Muscle of arm (tissue), 12 donors: ENCODE results near the gene STOM. TPM values are rescaled to one million over a fixed set of nuclear protein-coding genes. Genes with fewer than 3 reads are reported as not detected.

ENCODE experiments used
- DNase-seq: peaks from one replicate; pipeline ENCODE4 v3.0.0-alpha.2; 2013
- polyA plus RNA-seq, 12 donors: library from polyadenylated mRNA; unstranded; fragments of 120-200 nt; gene quantifications; one replicate each; pipeline ENCODE4 v1.2.1, GENCODE V29; 2013; ENCODE audit not compliant: insufficient read length in 12 of 12

The STOM gene
- polyA plus RNA-seq, 12 donors, result 58.4 to 95.4 (median 74.8) TPM; not detected in 1

DNA sequence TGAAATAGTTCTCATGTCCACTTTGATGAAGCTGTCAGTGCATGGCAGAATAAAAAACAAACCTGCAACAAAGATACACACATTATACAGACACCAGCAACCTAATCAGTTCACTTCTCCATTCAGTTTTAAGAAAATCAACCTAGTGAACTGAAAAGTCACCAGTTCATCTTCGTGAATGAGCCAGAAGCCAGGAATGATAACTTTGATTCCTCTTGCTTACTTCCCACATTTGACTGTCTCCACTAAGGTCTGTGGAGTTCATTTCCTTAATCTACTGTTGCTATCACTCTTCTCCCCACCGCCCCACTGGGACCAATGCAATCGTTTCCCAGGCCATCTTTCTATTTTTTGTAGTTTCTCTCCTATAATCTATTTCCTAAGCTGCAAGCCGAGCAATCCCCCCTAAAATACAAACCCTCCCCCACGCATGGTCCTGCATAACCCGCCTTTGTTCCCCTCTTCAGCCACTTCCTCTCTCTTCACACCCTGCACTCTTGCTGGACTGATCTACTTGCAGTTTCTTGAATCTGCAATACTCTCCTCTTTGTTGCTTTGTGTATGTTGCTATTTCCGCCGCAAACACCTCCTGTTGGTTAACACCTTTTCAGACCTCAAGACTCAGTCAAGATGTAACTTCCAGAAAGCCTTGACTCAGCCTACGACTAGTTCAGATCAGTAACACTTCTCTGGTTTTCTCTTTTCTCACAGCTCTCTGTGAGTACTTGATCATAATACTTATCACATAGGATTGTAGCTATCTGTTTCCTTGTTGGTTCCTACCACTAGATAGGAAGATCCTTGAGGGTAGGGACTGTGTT is 16.6 kb downstream of the STOM start:
- no peak for DNase-seq

DNA sequence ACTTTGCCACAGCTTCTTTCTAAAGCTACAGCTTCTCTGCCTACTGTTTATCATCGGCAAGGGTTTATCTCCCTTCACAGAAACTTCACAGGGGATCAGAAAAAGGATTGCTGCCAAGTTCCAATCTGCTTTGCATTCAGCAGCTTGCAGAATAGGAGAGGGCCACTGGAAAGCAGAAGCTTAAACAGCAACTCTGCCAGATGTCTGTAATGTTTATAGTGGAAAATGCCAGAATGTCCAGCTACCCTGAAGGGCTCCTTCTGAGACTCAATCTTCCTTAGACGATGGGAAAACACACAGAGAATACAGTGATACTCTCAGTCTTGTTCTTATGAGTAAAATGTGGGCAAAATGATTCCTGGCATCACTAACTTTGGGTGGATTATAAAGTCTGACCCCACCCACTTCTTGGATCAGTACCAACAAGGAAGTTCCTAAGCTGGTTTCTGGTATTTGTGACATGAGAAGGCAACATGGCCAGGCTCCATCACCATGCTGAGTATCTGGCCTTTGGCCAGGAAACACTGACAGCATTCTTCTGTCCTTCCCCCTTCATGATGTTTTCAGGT is 19.0 kb downstream of the STOM start:
- peak; percentile 93 for DNase-seq

DNA sequence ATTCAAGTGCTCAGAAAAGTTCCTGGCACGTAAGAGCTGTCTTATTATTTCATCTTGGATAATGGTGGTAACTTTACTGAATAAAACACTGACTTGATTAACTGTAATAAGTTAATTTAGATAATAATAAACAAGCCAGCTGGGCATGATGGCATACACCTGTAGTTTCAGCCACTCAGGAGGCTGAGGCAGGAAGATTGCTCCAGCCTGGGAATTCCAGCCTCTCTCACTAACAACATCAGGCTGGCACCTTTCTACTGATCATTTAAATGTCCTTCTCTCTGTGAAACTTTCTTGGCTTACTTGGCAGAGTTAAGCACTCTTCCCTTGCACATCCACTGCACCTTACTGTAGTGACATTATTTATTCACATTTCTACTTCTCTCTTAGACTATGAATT is 20.0 kb downstream of the STOM start:
- DNase-seq, result no peak

DNA sequence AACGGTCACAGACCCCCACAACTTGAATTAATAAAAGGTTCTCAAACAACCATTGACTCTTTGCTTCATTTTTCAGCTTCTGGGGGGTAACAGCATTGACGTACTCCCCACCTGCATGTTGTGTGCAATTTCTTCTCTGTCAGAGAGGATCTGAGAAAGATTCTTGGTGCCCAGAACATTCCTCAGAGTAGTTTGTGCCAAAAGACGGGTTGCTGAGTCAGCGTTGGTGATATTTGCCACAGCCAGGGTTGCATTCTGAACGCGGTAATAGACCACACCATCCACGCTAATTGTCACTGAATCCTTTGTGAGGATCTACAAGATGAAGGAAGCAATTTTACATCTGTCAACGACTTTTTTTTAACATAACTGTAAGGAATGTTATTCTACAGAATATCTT is 21.0 kb downstream of the STOM start:
- DNase-seq, result no peak

DNA sequence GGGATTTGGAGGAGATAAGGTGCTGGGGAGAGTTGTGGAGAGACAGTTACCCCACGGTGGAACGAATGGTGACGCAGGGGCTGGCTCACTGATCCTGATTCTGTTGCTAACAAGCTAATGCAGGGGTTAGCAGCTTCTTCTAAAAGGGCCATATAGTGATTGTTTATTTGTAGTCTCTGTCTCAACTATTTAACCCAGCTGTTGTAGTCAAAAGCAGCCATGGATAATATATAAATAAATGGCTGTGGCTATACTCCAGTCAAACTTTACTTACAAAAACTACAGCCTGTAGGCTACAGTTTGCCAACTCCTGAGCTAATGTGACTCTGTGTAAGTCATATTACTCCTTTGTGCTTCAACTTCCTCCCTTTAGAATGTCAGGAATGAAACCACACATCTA is 21.8 kb downstream of the STOM start:
- no peak for DNase-seq

DNA sequence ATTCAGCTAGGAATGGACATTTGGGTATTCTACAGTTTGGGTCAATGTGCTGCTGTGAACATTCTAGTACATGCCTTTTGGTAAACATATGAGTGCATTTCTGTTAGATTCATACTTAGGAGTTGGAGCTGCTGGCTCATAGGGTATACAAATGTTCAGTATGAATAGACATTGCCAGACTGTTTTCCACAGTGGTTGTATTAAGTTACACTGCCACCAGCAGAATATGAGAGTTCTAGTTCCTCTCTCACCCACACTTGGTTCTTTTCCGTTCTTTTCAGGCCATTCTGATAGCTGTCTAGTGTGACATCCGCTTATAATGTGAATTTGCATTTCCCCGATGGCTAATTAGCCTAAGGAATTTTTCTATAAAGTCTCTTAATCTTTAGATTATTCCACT is 25.0 kb downstream of the STOM start:
- DNase-seq, result no peak

DNA sequence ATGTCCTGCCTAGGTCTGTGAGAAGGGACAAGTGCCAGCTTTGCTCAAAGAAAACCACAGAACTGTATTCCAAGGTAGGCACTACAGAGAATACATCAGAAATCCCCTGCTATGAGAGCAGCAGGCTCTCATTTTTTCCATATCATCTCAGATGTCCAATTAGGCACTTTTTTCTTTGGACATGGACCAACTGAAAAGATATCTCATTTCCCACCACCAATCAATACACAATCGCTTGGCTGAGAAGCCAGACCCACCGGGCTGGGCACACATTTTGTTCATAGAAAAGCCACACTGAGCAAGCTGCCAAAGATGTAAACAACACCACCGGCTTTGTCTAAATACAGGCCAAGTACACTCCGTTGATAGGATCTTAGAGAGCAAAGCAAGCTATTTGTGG is 25.9 kb downstream of the STOM start:
- DNase-seq, result no peak

DNA sequence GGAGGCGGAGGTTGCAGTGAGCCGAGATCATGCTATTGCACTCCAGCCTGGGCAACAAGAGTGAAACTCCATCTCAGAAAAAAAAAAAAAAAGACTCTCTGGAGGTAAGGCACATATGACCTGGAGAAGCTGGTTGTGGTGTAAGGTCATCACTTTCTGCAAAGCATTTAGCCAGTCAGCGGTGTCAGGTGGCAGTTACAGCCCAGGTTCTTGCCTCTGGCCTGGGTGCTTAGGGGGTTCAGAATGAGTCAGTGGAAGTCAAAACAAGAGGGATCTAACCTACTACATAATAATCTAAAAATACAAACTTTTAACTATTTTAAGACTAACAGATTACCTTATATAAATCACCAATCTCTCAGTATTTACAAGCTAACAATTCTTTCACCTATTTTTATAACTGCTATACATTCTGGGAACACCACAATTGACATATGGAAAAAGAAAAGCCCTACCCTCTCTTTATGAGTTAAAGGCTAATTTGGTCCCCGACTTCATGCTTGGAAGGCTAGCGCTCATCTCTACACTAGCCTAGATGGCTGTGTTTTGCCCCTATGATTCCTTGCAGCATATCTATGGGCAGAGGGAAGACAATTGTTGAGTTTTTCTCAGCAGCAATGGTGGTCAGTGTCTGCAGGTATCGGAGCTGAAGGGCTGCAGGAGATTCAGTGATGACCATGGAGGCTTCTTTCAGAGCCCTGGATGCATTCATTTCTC is 29.2 kb downstream of the STOM start:
- DNase-seq, result no peak

DNA sequence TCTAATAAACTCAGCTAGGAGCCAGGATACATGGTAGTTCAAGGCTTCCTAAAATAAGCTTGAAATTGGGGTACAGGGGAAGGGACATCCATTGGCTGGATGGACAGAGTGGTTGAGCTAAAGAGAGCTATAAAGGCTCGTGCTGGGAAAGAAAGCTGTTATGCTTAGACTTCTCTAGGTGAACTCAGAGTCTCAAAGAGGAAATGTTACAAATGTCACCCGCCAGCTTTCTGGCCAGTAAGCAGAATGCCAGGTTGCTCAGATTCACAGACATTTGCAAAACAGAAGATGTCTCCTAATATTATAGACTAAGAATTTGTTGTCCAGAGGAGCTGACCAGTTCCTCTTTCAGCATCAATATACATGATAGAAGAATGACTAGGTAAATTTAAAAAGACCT is 30.6 kb downstream of the STOM start:
- DNase-seq, result no peak

DNA sequence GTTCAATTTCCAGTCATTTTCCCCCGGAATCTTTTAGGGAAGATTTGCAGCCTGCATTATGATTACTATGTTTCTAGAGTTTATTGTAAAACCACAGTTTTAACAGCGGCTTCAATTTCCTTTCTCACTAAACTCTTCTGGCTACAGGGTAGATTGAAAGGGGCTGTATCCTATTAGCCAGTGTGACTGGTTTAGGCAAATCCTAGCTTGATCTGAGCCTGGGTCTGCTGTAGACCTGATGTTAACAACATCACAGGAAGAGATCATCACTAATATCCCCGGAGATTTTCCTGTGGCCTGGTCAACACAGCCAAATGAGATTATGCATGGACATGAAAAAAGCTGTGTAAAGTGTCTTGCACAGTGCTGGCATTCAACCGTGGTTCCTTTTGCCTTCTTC is 33.4 kb downstream of the STOM start:
- DNase-seq, result no peak

DNA sequence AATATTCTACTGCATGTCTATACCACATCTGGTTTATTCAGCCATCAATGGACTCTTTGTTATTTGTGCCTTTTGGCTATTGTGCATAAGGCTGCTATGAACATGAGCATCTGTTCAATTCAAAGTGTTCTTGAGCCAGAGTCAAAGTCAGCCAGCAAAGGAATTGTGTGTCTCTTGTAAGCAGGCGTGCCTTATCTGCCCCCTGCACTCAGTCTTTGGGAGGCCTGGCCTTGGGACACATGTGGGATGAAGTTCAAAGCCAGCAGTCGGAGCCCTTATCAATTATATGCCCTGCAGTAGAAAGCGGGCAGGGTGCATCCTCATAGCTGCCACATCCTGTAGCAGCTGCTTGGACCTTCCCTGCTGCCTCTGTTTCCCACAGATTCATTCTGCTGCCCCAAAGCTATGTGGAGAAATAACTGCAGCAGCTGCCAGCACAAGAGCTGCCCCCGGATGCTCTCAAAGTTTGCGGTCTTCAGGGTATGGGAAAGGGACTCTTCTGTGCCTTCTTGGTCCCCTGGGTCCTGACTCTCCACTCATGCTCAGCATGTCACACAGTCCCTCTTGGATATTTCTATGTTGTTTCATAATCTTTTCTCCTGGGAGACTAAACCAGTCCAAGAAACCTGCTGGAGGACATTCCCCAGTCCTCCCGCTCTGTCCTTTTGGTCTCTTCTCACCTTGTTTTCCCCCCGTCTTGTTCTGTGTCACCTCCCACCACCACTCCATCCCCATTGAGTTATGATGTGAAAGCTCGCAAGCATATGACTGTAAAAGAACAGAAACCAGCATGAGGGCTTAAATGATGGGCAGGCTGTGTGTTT is 35.9 kb downstream of the STOM start:
- no peak for DNase-seq

DNA sequence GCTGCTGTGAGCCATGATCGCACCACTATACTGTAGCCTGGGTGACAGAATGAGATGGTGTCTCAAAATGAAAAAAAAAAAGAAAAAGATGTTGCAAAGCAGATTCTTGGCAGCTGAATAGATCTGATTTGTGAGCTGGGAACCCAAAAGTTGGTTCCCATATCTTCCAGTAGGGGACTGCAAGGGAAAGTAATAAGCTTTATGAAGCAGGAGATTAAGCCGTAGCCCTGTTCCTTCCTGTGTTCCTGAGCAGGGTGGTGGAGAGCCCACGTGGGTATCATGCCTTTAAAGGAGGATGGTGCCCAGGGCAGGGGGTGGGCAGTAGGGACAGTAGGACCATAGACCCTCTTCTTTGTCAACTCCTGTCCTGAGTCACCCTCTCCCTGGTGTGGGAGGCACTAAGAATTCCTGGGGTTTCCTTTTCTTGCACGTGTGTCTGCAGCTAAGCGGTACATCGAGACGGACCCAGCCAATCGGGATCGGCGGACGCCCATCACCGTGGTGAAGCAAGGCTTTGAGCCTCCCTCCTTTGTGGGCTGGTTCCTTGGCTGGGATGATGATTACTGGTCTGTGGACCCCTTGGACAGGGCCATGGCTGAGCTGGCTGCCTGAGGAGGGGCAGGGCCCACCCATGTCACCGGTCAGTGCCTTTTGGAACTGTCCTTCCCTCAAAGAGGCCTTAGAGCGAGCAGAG is 37.9 kb downstream of the STOM start:
- peak; percentile 35 for DNase-seq

DNA sequence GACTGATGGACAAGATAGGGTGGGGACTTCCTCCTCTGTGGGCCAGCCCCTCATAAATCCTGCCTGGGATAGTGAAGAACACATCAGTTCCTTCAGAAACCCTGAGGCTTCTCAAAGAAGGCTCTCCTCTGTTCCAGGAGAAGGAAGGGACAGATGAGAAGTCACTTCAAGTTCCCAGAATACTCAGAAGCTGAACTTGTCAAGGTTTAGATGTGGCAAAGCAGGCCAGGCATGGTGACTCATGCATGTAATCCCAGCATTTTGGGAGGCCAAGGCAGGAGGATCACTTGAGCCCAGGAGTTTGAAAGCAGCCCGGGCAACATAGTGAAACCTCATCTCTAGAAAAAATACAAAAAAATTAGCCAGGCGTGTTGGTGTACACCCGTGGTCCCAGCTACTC is 38.5 kb downstream of the STOM start:
- DNase-seq, result no peak

DNA sequence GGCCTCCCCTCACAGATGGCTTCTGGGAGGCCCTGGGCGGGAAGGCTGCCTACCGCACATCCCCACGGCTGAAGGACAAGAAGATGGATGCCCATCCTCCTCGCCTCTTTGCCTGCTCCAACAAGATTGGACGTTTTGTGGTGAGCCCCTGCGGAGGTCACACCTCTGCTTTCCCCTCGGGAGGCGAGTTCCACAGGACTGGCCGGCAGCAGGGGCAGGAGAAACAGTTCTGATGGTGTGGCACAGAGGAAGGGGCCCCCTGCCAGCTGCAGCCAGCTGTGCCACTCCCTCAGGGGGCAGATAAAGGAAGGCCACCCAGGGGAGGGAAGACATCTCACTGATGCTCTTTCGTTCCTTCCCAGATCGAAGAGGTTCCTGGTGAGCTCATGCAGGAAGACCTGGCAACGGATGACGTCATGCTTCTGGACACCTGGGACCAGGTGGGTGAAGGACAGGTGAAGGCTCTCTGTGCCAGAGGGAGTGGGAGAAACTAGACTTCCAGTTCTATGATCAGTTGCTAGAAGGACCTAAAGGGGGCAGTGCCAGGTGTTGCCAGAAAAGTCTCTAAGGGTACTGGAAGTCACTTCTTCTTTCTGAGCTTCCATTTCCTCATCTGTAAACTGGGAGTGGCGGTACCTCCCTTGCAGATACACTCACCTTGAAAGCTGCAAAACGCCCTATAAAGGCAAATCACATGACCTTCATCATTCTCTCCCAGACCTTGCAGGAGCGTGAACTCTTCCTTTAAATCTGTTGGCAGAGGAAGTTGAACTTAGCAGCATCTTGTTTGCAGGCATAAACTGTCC is 41.0 kb downstream of the STOM start:
- no peak for DNase-seq

DNA sequence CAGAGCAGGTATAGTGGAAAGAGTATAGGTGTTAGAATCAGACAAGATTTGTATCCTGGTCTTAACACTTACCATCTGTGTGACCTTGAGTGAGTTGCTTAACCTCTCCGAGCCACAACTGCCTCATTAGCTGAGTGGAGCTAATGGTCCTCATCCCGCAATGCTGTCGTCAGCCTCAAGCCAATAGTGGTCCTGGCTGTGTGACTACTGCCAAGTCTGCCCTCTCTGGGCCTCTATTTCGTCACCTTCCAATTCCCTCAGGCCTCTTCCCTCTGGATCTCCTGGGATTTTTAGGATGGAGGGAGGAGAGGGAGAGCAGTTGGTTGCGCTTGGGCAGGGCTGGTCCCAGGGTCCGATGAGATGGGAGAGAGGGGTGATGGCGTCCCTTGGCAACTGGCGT is 41.6 kb downstream of the STOM start:
- DNase-seq, result no peak

DNA sequence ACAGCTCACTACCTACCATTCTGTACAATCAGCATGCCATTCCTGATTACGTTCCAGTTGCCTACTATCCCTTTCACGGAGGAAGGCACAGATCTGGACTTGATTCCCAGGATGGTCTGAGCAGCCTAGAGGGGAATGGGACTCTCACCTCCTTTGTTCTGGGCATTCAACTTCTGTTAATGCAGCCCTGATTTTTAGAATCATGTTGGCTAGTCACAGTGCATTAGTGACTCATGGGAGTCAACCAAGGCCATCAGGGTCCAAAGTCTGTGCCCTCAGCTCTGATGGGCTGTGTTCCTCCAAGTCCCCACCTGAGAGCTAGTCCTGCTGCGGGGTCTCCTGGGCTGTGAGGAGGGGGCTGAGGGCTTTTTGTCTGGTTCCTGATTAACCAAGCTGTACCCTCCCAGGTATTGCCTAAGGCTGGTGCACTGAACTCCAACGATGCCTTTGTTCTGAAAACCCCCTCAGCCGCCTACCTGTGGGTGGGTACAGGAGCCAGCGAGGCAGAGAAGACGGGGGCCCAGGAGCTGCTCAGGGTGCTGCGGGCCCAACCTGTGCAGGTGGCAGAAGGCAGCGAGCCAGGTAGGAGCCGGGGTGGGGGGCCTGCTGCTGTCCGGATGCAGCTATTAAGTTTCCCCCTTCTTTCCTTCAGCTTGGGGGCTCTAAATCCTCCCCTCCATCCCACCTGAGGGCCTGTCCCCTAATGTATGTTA is 43.0 kb downstream of the STOM start:
- no peak for DNase-seq

DNA sequence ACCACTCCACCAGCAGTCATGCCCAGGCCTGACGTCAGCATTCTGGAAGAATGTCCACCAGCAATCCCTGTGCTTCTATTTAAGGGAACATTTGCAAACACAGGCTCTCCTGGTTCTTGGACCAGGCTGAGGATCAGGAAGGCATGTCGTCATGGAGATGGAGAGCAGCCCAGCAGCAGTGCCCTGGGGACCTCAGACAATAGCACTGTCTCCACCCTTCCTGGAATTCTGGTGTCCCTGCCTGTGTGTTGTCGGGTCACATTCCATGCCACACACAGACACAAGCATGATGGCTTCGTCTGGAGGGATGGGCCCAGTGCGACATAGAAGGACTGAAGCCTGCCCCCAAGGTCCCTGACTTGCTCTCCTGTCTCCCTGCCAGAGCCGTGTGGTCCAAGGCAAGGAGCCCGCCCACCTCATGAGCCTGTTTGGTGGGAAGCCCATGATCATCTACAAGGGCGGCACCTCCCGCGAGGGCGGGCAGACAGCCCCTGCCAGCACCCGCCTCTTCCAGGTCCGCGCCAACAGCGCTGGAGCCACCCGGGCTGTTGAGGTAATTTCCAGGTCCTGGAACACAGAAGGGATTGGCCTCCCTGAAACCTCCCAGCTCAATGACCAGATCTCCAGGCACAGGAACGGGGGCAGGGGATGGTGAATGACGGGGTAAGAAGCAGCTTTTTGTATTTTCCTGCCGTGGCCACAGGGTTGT is 43.8 kb downstream of the STOM start:
- DNase-seq, result peak; percentile 93

DNA sequence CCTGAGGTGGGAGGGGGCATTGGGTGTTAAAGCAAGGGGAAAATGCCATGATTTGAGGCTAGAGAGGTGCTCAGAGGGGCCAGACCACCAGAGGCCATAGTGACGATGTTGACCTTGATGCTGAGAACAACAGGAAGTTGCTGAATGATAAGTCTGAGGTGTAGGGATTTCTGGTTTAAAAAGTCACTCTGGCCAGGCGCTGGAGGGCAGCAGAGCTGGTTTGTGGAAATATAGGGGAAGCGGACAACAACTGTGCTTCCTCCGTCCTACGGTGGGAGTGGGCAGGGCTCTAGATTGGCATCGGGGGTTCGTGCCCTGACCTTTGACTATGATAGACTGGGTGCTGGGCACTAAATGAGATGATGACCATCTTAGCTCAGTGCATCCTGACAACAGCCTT is 44.7 kb downstream of the STOM start:
- DNase-seq, result no peak

DNA sequence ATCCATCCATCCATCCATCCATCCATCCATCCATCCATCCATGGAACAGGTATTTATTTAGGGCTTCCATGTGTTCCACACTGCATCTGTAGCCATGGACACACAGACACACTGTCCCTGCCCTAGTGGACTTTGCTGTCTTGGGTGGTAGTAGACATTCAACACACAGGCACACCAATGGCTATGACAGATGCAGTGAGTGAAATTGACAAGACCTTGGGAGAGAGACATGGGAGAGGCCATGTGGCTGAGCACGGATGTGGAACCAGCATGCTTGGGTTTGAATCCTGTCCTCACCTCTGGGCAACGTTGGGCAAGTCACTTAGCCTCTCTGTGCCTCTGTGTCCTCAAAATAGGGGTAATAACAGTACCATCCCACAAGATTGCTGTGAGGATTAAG is 45.3 kb downstream of the STOM start:
- DNase-seq, result no peak
